GM12801 (cell line): ENCODE data around the gene CDT1.

Source experiments
- TF ChIP-seq, protein P1 (sequence below): IDR thresholded peaks from one replicate; pipeline ENCODE4 v1.5.1; 2011; ENCODE audit warnings: control low read depth; ENCODE audit not compliant: insufficient read length; ENCODE audit errors: extremely low read depth

Gene CDT1

DNA sequence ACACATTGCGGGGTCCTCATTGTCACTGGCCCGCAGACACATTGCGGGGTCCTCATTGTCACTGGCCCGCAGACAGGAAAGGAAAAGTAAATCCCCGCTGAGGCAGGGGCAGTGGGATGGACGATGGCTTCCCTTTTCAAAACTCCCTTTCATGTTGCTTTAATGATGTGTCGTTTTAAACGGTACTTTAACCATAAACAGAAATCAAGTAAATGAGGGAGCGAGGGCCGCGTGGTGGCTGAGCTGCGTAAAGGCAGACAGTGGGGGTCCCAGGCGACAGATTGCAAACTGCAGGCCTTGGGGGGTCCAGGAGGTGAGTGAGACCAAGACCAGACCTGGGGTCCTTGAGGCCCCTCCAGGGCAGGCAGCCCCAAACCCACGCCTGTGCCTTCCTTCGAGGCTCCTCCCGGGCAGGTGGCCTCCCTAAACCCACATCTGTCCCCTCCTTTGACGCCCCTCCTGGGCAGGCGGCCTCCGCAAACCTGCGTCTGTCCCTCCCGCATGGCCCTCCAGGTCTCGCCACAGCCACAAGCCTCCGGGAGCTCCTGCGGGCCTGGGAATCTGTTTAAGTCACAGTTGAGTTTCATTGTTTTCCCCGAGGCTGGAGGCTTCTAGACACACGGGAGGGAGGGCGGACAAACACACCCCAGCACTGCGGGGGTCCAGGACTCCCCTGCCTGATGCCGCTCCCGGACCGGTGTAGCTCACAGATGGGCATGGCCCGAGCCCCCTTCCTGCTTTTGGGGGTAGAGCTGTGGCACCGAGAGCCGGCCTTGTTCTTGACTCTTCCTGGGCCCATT is 25.9 kb upstream of the CDT1 start:
- TF ChIP-seq, protein P1, sequence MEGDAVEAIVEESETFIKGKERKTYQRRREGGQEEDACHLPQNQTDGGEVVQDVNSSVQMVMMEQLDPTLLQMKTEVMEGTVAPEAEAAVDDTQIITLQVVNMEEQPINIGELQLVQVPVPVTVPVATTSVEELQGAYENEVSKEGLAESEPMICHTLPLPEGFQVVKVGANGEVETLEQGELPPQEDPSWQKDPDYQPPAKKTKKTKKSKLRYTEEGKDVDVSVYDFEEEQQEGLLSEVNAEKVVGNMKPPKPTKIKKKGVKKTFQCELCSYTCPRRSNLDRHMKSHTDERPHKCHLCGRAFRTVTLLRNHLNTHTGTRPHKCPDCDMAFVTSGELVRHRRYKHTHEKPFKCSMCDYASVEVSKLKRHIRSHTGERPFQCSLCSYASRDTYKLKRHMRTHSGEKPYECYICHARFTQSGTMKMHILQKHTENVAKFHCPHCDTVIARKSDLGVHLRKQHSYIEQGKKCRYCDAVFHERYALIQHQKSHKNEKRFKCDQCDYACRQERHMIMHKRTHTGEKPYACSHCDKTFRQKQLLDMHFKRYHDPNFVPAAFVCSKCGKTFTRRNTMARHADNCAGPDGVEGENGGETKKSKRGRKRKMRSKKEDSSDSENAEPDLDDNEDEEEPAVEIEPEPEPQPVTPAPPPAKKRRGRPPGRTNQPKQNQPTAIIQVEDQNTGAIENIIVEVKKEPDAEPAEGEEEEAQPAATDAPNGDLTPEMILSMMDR: no peak

DNA sequence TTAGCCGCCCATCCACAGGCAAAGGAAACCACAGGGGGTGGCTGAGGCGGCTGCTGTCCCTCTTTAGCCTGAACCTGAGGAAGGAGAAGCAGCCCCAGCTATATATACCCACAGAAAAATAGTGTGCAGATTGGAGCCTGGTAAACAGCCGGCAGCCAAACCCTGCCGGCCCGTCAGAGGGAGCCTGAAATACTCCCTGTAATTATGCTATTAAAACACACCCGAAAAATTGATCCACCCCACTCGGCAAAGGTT is 25.4 kb upstream of the CDT1 start:
- TF ChIP-seq, protein P1: no peak

DNA sequence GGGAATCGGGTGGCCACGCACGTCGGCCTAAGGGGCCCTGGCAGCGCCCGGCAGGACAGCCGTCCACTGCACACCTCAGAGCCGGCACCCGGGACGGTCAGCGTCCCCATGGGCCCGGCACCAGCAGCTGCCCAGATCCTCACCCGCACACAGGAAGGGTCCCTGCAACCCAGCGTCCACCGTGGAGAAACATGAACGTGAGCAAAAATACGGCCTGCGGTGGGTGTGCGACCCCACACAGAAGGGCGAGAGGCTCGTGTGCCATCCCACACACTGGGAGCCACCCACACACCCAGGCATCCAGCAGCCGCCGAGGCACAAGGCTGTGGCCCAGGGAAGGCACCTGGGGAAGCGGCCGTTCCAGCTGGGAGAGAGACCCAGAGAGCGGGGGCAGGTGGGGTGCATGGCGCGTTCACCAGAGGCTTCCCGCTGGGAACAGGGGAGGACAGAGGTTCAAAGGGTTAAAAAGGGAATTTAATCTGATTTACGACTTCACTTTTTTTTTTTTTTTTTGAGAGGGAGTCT is 25.0 kb upstream of the CDT1 start:
- TF ChIP-seq, protein P1: no peak

DNA sequence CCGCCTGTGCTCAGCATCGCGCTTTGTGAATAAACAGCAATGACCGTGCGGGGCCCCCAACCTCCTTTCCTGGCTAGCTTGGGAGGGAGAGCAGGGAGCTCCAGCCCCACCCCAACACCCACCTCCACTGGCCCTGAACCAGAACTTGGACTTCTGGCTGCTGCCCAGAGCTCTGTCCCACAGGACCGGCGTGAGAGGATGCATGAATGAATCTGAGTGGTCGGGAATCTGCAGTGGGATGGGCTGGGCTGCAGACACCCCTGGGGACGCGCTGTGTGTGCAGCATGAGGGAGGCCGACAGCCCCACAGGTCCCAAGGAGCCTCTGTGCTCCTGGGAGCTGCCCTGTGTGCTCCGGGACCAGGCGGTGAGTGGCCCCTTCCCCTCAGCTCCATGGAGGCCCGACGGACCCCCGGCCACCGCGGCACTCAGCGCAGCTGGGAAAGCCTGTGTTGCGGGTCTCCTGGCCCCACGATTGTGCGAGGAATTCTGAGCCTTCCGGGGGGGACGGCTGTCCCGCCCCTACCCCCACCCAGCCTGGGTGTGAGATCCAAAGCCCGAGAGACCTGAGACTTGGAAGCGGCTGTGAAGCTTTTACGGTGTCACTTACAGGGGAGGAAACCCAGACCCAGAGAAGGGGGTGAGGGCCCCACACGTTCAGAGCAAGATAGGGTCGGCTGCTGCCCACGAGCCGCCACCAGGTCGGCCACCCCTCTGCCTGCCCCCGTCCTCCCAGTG is 24.0 kb upstream of the CDT1 start:
- TF ChIP-seq, protein P1: no peak

DNA sequence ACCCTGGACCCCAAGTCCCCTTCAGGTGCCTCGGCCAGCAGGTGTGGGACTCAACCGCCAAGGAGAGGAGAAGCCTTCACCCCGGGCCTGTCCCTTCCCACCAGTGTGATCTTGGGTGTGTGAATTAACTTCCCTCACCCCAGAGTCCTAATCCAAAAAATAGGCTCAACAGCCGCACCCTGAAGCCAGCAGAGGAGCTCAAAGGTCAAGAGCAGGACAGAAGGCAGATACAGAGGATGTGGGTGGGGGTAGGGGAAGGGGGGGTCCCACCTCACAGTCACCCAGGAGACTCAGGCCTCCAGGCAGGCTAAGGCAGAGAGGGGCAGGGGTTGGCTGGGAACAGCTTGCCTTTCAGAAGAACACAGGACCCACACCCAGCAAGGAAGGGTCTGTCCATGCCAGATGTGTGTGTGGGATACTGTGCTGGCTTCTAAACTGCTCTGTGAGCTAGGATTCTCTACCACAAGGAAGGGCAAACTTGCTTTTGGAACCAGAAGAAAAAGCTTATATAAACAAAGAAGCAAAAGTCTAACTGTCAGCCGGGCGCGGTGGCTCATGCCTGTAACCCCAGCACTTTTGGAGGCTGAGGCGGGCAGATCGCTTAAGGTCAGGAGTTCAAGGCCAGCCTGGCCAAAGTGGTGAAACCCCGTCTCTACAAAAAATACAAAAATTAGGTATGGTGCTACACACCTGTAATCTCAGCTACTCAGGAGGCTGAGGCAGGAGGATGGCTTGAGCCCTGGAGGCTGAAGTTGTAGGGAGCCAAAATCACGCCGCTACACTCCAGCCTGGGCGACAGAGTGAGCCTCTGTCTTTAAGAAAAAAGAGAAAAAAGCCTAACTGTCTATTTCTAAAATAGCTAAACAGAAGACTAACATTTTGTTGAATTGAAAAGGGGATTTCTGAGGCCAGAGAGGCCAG is 23.2 kb upstream of the CDT1 start:
- TF ChIP-seq, protein P1: no peak

DNA sequence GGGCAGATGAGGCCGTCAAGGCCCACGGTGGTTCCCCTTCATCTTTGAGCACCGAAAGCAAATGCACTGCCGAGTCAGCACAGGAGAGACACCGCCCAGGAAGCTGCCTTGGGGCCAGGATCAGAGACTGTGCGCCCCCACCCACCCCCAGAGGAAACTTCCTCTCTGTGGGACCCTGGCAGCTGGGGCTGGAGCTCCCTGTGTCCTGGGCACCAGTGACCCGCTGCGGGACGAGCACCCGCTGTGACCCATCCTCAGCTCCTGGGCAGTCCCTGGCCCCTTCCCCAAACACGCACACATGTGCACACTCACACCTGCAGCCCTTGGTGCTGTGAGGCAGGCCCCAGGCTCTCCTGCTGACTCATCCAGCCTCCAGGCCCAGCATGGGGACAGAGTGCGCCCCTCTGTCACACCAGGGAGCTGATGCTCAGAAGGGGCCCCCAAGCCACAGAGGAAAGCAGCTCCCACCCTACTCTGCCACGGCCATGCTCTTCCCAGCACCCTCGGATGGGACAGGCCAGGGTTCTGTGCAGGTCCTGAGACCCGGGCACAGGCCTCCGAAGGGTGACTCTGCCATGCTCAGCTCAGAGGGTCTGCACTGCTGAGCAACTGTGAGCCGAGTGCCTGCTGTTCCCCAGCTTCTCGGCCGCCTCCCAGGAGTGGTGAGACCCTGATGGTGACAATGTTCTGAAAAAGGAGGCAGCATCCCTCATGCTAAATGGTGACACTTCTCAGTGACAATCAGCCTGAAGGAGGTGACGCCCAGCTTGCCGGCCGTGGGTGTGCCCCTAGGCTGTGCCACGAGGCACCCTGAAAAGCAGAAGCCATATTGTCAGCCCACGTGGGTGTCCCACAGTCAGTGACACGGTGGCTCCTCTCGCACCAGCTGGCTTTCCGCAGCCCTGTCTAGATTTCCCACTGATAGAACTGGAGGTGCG is 22.2 kb upstream of the CDT1 start:
- TF ChIP-seq, protein P1: no peak
